Activated naive CD8-positive, alpha-beta T cell treated with anti-CD3 and anti-CD28 coated beads for 36 hours (primary cell): ENCODE data around the gene KRTAP12-2. TPM values are rescaled to one million over a fixed set of nuclear protein-coding genes. Genes with fewer than 3 reads are reported as not detected.
"Not testable (repeated sequence)": the region's sequence is repeated elsewhere in the genome, so short reads cannot be mapped to it uniquely, and the experiment has no call there.

ENCODE experiments used
- DNase-seq: peaks from one replicate; pipeline ENCODE4 v3.0.0; 2021
- H3K27ac Mint-ChIP-seq: one replicate; pipeline ENCODE4 v1.8.0; 2022; ENCODE audit warnings: mild to moderate bottlenecking, moderate library complexity, mixed read lengths
- H3K27me3 Mint-ChIP-seq: one replicate; pipeline ENCODE4 v1.8.0; 2022; ENCODE audit warnings: mild to moderate bottlenecking, mixed read lengths
- H3K36me3 Mint-ChIP-seq: one replicate; pipeline ENCODE4 v1.8.0; 2021; ENCODE audit warnings: mild to moderate bottlenecking, mixed read lengths
- H3K4me1 Mint-ChIP-seq: one replicate; pipeline ENCODE4 v1.8.0; 2021; ENCODE audit warnings: mixed read lengths
- H3K4me3 Mint-ChIP-seq: one replicate; pipeline ENCODE4 v1.8.0; 2022; ENCODE audit warnings: mild to moderate bottlenecking, moderate library complexity, mixed read lengths
- H3K9me3 Mint-ChIP-seq: one replicate; pipeline ENCODE4 v1.8.0; 2022; ENCODE audit warnings: mixed read lengths
- total RNA-seq, 2 experiments: library from RNA; stranded (reverse); gene quantifications; one replicate each; pipeline ENCODE4 v1.2.3, GENCODE V29; 2021

The KRTAP12-2 gene
- total RNA-seq, 2 experiments from 2014 or later, result not detected

DNA sequence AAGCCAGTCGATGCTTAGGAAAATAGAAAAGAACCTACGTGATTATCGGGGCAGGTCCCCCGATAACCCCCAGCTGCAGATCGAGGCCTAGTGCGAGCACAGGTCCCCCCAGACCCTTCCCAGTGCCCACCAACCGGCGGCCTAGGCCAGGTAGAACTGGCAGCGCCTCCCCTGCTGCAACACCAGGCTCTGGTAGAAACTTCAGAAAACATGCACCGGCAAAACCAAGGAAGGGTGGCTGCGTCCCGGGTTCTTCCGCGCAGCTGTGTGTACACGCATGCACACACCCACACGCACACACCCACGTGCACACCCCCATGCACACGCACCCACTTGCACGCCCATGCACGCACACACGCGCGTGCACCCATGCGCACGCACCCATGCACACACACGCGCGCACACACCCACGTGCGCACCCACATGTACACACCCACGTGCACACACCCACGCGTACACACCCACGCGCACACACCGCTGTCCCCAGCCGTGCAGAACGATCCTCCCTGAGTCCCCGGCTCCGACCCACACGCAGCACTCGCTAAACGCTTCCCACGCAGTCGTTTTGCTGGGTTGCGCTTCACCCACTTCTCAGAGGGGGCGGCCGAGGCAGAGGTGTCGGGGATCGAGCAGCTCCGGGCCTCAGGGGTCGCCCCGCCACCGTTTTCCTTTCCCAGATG lies 39.4 kb upstream of the KRTAP12-2 start:
- DNase-seq, result no peak
- Mint-ChIP-seq H3K27me3 (peaks cover 92% of the 10 kb centered on the region), H3K9me3 (peaks cover 11% of the 10 kb centered on the region), H3K4me3 (no peak overlapping the region), H3K27ac (no peak overlapping the region), H3K4me1 (peaks cover 16% of the 10 kb centered on the region), H3K36me3 (peaks cover 9% of the 10 kb centered on the region)

DNA sequence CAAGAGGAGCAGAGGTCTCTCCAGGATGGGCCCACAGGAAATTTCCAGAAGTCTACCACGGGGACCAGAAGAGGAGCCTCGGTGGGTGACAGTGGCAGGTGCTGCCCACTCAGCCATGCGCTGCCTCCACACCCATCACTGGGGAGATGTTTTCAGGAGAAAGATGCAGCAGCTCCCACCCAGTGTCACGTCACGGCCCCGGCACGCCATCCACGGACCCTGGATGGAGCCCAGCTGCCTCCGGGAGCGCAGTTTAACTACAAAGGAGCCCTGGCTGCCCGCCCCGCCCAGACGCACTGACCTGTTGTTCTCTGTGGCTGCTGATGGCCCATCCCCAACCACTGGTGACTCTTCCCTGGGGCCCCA lies 37.9 kb upstream of the KRTAP12-2 start:
- Mint-ChIP-seq H3K9me3 (peaks cover 11% of the 10 kb centered on the region), H3K4me3 (no peak overlapping the region), H3K27ac (no peak overlapping the region), H3K4me1 (peaks cover 8% of the 10 kb centered on the region), H3K27me3 (peaks cover 89% of the 10 kb centered on the region), H3K36me3 (peaks cover 9% of the 10 kb centered on the region)
- no peak for DNase-seq

GRCh38 chr21:44703731-44704635 lies 37.3 kb upstream of the KRTAP12-2 start:
- H3K27me3 Mint-ChIP-seq, result peaks cover 87% of the 10 kb centered on the region
- peaks cover 2% of the 10 kb centered on the region for H3K4me1 Mint-ChIP-seq
- no peak for DNase-seq
- no peak overlapping the region for H3K4me3 Mint-ChIP-seq
- H3K9me3 Mint-ChIP-seq, result peaks cover 11% of the 10 kb centered on the region
- H3K36me3 Mint-ChIP-seq, result peaks cover 9% of the 10 kb centered on the region
- no peak overlapping the region for H3K27ac Mint-ChIP-seq

- Mint-ChIP-seq H3K27ac (no peak overlapping the region), H3K4me3 (no peak overlapping the region), H3K27me3 (peaks cover 85% of the 10 kb centered on the region), H3K9me3 (peaks cover 11% of the 10 kb centered on the region), H3K36me3 (peaks cover 9% of the 10 kb centered on the region), H3K4me1 (peaks cover 3% of the 10 kb centered on the region)
- DNase-seq, result no peak
These were observed 36.4 kb upstream of the KRTAP12-2 start for GRCh38 chr21:44702973-44703730.

DNA sequence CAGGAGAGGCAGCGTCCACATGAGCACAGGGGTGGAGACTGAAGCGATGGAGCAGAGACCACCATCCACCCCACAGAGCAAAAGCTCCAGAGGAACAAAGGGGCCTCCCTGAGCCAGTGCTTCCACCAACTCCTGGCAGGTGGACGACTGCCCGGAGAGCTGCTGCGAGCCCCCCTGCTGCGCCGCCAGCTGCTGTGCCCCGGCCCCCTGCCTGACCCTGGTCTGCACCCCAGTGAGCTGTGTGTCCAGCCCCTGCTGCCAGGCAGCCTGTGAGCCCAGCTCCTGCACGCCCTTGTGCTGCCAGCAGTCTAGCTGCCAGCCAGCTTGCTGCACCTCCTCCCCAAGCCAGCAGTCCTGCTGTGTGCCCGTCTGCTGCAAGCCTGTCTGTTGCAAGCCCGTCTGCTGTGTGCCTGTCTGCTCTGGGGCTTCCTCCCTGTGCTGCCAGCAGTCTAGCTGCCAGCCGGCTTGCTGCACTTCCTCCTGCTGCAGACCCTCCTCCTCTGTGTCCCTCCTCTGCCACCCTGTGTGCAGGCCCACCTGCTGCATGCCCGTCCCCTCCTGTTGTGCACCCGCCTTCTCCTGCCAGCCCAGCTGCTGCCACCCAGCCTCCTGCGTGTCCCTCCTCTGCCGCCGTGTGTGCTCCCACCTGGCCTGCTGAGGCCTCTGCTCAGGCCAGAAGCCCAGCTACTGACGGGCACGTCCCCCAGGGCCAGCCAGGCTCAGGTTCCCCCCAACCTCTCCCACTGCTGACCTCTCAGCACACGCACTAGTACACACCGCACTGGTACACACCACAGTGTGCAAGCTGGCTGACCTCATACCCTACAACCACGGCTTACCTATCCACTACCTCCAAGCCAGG lies 35.6 kb upstream of the KRTAP12-2 start:
- no peak overlapping the region for H3K27ac Mint-ChIP-seq
- H3K36me3 Mint-ChIP-seq, result peaks cover 9% of the 10 kb centered on the region
- peaks cover 6% of the 10 kb centered on the region for H3K4me1 Mint-ChIP-seq
- H3K27me3 Mint-ChIP-seq, result peaks cover 85% of the 10 kb centered on the region
- H3K4me3 Mint-ChIP-seq, result no peak overlapping the region
- no peak for DNase-seq
- H3K9me3 Mint-ChIP-seq, result peaks cover 11% of the 10 kb centered on the region

DNA sequence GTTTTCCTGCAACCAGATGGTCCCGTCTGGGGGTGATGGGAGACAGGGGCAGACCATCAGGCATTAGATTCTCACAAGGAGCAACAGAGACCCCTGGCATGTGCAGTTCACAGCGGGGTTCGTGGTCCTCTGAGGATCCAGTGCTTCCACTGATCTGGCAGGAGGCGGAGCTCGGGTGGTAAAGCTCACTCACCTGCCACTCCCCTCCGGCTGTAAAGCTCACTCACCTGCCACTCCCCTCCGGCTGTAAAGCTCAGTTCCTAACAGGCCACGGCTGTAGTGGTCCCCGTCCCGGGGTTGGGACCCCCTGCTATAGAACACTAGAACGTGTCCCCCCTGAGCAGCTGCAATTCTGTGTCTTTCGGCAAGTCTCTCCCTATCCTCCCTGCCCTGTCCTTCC lies 34.8 kb upstream of the KRTAP12-2 start:
- no peak overlapping the region for H3K4me3 Mint-ChIP-seq
- DNase-seq, result no peak
- H3K27ac Mint-ChIP-seq, result no peak overlapping the region
- H3K4me1 Mint-ChIP-seq, result peaks cover 8% of the 10 kb centered on the region
- H3K36me3 Mint-ChIP-seq, result peaks cover 9% of the 10 kb centered on the region
- peaks cover 87% of the 10 kb centered on the region for H3K27me3 Mint-ChIP-seq
- H3K9me3 Mint-ChIP-seq, result peaks cover 11% of the 10 kb centered on the region

- H3K27ac Mint-ChIP-seq, result no peak overlapping the region
- H3K4me1 Mint-ChIP-seq, result peaks cover 8% of the 10 kb centered on the region
- H3K27me3 Mint-ChIP-seq, result peaks cover 87% of the 10 kb centered on the region
- no peak for DNase-seq
- H3K36me3 Mint-ChIP-seq, result peaks cover 5% of the 10 kb centered on the region
- H3K4me3 Mint-ChIP-seq, result no peak overlapping the region
- peaks cover 7% of the 10 kb centered on the region for H3K9me3 Mint-ChIP-seq
These were observed 34.3 kb upstream of the KRTAP12-2 start for GRCh38 chr21:44701023-44701400.

- H3K4me3 Mint-ChIP-seq, result no peak overlapping the region
- peaks cover 8% of the 10 kb centered on the region for H3K4me1 Mint-ChIP-seq
- H3K27me3 Mint-ChIP-seq, result peaks cover 83% of the 10 kb centered on the region
- no peak for DNase-seq
- peaks cover 3% of the 10 kb centered on the region for H3K9me3 Mint-ChIP-seq
- H3K27ac Mint-ChIP-seq, result no peak overlapping the region
- H3K36me3 Mint-ChIP-seq, result no peaks in the 10 kb centered on the region
These were observed 33.6 kb upstream of the KRTAP12-2 start for GRCh38 chr21:44700101-44701022.

DNA sequence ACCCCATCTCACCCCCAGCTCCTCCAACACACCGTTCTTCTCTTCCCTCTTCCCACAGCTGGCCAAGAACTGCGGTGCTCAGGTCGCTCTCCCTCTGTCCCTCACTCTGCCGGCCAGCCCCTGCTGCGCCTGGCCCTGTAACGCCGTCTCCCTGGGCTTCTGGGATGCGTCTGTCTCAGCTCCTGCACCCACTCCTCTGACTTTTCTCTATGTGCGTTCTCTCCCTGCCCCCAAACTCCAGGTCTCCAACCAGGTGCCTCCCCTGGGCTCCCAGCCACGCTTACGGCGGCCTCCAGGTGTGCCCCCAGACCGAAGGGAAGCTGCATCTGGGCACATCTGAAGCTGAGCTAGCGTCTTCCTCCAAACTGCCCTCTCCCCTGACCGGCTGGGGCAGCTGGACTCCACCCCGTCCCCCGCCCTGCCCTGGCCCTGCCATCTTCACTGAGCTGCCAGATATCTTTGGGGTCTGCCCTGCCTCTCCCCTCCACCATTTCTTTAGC lies 32.8 kb upstream of the KRTAP12-2 start:
- DNase-seq, result no peak
- peaks cover 75% of the 10 kb centered on the region for H3K27me3 Mint-ChIP-seq
- H3K4me1 Mint-ChIP-seq, result peaks cover 8% of the 10 kb centered on the region
- no peak overlapping the region for H3K4me3 Mint-ChIP-seq
- H3K9me3 Mint-ChIP-seq, result no peaks in the 10 kb centered on the region
- H3K36me3 Mint-ChIP-seq, result no peaks in the 10 kb centered on the region
- no peak overlapping the region for H3K27ac Mint-ChIP-seq

DNA sequence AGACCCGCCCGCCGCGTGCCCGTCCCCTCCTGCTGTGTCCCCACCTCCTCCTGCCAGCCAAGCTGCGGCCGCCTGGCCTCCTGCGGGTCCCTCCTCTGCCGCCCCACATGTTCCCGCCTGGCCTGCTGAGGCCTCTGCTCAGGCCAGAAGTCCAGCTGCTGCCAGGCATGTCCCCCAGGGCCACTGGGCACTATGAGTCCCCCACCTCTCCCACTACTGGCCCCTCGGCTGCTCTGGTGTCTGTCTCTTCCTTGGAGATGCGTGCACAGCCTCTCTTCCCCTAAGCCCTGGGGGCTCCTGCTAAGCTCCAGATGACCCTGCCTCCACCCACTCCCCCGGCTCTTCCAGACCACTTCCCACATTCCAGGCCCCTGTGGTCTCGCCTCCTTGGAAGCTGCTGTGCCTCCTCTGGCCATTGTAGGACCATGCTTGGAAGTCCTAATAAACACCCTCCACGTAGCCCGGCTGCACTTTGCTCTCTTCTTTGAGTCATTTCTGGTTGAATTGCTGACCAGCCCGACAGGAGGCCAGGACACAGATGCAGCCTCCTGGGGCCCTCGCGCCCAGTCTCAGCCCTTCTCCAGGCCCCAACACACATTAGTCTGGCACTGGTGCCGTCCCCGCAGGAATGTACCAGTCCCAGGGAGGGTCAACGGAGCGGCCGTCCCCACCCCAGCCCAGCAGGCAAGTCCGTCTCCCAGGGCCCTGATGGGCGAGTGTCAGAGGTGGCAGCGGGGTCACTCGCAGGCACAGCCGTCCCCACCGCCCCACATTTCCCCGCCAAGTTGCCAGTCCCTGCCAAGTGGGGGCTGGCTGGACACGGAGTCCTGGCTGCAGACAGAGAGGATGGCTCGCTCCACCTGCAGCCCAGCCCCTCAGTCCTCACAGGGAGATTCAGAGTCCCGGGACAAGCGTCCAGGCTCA lies 31.3 kb upstream of the KRTAP12-2 start:
- Mint-ChIP-seq H3K27me3 (peaks cover 63% of the 10 kb centered on the region), H3K27ac (no peak overlapping the region), H3K9me3 (peaks cover 7% of the 10 kb centered on the region), H3K36me3 (peaks cover 2% of the 10 kb centered on the region), H3K4me1 (peaks cover 8% of the 10 kb centered on the region), H3K4me3 (no peak overlapping the region)
- no peak for DNase-seq

GRCh38 chr21:44697172-44697810 lies 30.6 kb upstream of the KRTAP12-2 start, which contains the start of gene KRTAP10-12:
TSS of gene KRTAP10-12 (plus strand) at chr21:44697172. CDS start at chr21:44697202, 30 bp downstream.
- Mint-ChIP-seq H3K27ac (peak within 1 kb of the TSS; percentile 23), H3K9me3 (peaks cover 14% of the 10 kb centered on the region), H3K27me3 (peaks cover 55% of the 10 kb centered on the region)
- H3K36me3 Mint-ChIP-seq, H3K4me1 Mint-ChIP-seq, H3K4me3 Mint-ChIP-seq, DNase-seq: not testable (repeated sequence)

GRCh38 chr21:44696572-44696971 lies 29.8 kb upstream of the KRTAP12-2 start:
- Mint-ChIP-seq H3K4me3 (no peak overlapping the region), H3K9me3 (peaks cover 17% of the 10 kb centered on the region), H3K36me3 (peaks cover 6% of the 10 kb centered on the region), H3K27ac (no peak overlapping the region), H3K27me3 (peaks cover 49% of the 10 kb centered on the region), H3K4me1 (peaks cover 13% of the 10 kb centered on the region)
- no peak for DNase-seq
